HG02610 (cell line): ENCODE results near the gene ATP13A3.

Experiments used
- ATAC-seq: cut with Tn5 transposase; IDR thresholded peaks from one replicate; pipeline ENCODE4 v1.9.1; 2021; ENCODE audit warnings: mild to moderate bottlenecking, moderate library complexity; ENCODE audit not compliant: unreplicated experiment

Gene ATP13A3

GRCh38 chr3:194446172-194446571, 40.6 kb downstream of the ATP13A3 start:
- ATAC-seq = no peak

- ATAC-seq = no peak
These were observed 42.9 kb downstream of the ATP13A3 start for GRCh38 chr3:194443901-194444300.

DNA sequence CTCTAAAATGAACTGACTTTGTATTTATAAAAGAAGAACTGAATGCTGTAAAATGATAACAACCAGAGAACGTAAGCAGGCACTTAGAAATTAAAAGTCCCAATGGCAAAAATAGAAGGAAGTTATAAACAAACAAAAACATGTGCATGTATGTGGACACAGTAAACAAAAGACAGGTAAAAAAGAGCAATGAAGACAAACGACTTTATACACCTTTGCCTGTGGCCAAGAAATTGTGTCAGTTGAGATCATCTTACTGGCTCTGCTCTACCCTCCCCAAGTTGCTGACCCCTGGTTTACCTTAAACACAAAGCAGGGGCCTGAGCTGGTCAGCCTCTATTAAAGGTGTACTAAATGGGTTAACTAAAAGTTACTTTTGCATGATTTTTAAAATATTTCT, 46.0 kb downstream of the ATP13A3 start:
- ATAC-seq = no peak

DNA sequence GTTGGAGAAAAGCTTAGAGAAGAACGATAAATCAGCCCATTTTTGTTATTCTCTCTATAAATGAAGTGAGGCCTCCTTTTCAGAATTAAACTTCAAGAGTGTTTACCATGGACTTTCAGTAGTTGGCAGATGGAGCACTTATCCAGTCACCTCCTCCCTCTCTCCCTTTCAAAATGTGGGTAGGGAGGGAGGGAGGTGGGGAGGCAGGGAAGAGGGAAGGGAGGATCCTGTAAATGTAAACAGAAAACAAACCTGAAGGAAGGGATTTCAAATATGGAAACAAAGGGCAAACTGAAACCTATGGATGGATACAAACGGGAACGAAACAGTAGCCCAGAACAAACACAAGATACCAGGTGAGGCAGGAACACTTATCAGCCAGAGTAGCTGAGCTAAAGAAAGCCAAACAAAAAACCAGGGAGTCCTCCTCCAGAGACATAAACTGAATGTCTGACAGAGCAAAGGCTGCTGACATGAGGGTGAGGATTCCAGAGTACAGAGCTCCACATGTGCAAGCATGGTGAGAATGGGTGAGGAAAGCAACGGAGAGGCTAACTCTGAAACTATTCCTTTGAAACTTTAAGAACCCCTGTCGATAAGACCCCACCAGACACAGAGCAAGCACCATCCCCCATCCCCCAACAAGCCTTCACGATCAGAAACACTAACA, 46.8 kb downstream of the ATP13A3 start:
- ATAC-seq = no peak

DNA sequence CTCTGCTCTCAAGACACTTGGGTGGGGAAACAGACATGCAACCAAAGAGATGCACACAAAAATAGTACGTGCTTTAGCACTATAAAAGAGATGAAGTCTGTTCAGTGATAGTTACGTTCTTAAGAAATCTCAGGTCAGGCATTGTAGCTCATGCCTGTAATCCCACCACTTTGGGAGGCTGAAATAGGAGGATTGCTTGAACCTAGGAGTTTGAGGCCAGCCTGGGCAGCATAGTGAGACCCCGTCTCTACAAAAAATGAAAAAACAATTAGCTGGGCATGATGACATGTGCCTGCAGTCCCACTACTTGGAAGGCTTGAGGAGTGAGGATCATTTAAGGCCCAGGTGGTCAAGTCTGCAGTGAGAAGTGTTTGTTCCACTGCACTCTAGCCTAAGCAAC, 52.3 kb downstream of the ATP13A3 start:
- no peak for ATAC-seq

GRCh38 chr3:194431554-194431953, 55.2 kb downstream of the ATP13A3 start:
- no peak for ATAC-seq

- no peak for ATAC-seq
These were observed 61.4 kb downstream of the ATP13A3 start for GRCh38 chr3:194425399-194425798.

- no peak for ATAC-seq
These were observed 61.8 kb downstream of the ATP13A3 start for GRCh38 chr3:194424953-194425352.

DNA sequence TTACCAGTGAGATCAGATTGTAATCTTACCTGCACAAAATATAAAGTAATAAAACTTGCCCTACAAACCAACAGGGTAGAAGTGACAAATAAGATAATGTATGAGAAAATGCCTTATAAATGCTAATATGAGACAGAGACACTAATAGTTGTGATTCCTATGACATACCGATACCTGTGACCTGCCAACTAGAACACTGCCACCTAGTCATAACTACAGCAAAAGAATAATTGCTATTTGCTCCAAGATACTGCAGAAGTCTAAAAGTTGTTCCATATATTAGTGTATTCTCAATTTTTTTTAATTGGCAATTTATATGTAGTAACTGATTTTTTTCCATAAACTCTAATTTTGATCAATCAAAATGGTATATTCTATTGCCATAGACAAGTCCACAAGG, 62.4 kb downstream of the ATP13A3 start:
- no peak for ATAC-seq

- ATAC-seq = no peak
These were observed 63.5 kb downstream of the ATP13A3 start for GRCh38 chr3:194423317-194423716.

GRCh38 chr3:194422188-194422587, 64.6 kb downstream of the ATP13A3 start:
- no peak for ATAC-seq

- ATAC-seq = no peak
These were observed 68.1 kb downstream of the ATP13A3 start for GRCh38 chr3:194418671-194419070.

GRCh38 chr3:194407423-194407822, 79.4 kb downstream of the ATP13A3 start:
- no peak for ATAC-seq

DNA sequence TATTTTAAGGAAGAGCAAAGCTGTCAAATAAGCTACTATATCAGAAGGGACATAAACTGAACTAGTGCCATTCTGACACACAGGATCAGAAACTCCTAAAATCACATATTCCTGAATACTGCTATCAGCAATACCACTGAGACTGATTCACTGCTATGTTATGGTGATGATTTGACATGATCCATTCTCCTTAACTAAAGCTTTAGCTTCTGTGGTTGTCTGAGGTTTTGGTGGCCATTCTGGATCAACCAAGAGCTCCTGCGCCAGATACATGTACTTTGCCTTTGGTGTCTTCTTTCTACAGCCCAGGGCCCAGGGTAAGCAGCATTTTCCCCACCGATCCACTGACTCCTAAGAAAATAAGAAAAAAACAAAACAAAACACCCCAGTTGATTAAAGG, 81.0 kb downstream of the ATP13A3 start:
- ATAC-seq = no peak

- ATAC-seq = no peak
These were observed 82.2 kb downstream of the ATP13A3 start for GRCh38 chr3:194404365-194405140.

GRCh38 chr3:194401868-194402329, 84.9 kb downstream of the ATP13A3 start:
- no peak for ATAC-seq

GRCh38 chr3:194401346-194401745, 85.5 kb downstream of the ATP13A3 start:
- no peak for ATAC-seq

DNA sequence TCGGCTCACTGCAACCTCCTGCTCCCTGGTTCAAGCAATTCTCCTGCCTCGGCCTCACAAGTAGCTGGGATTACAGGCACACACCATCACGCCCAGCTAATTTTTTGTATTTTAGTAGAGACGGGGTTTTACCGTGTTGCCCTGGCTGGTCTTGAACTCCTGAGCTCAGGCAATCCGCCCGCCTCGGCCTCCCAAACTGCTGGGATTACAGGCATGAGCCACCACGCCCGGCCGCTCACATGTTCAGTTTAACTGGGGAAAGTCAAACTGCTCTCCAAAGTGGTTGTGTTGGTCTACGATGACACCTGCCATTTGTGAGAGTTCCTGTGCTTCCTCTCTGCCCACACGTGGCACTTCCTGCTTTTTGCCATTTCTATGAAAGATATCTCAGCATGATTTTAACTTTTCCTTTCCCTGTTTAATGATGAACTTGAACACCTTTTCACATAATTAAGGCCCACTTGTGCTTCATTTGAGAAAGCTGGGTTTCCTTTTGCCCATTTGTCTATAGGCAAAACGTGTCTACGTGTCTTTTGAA, 86.9 kb downstream of the ATP13A3 start:
- ATAC-seq = no peak

- ATAC-seq = no peak
These were observed 87.6 kb downstream of the ATP13A3 start, which contains the start of gene GP5 for GRCh38 chr3:194399166-194399565. Gene GP5 (minus strand): TSS chr3:194399266. CDS start chr3:194398282, 984 bp downstream.

DNA sequence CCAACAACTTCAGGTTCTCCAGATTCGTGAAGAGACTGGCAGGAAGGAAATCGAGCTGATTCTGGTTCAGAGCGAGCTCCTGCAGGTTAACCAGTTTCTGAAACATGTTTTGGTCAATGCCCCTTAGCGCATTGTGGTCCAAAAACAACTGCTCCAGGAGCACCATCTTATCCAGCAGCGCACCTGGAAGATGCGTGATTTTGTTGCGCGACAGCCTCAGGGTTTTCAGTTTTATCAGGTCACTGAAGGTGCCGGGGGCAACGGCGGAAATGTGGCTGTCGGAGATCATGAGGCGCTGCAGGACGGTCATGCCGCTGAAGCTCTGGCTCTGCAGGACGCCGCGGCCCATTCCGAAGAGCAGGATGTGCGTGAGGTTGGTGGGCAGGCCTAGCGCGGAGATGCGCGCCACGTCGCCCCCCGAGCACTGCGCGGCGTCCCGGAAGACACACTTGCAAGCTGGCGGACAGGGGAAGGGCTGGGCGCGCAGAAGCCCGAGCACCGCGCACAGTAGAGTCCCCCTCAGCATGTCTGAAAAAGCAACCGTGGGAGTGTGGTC, 89.0 kb downstream of the ATP13A3 start:
- ATAC-seq = no peak

DNA sequence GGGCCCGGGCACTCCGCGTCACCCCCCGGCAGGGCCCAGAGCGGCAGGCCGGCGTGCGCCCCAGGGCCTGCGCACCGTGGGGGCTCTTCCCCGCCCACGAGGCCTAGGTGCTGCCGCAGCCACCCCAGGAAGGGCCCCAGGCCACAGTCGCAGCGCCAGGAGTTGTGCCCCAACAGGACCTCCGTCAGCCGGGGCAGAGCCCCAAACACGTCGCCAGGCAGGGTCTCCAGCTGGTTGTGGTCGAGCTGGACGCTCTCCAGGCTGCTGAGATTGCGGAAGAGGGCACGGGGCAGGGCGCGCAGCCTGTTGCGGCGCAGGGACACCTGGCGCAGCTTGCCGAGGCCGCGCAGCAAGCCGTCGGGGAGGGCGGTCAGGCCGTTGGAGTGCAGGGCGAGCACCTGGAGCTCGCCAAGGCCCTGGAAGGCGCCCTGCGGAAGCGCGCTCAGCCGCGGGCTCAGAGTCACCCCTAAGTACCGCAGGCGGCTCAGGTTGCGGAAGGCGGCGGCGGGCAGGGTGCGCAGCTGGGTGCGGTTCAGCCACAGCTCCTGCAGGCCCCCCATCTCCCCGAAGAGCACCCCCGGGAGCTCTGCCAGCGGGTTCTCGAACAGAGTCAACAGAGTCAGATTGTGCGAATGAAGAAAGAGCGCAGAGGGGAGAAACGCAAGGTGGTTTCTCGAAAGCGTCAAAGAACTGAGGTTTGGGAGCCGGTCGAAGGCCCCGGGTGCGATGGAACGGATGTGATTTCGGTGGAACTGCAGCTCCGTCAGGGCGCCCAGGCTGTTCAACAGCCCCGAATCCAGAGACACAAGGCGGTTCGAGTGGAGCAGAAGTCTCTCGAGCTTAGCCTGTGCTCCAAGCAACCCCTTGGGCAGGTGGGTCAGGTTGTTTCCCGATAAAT, 89.7 kb downstream of the ATP13A3 start:
- ATAC-seq = no peak
